Omental fat pad (tissue), 4 donors: ENCODE data around the gene SLC38A4. TPM values are rescaled to one million over a fixed set of nuclear protein-coding genes. Genes with fewer than 3 reads are reported as not detected.

Experiments used
- ATAC-seq: fragments of 150-250 bp; one replicate; pipeline ENCODE4 v1.9.1; 2016; ENCODE audit warnings: mild to moderate bottlenecking, moderate library complexity; ENCODE audit not compliant: low FRiP score
- DNase-seq: peaks from one replicate; pipeline ENCODE4 v3.0.0-alpha.2; 2019; ENCODE audit warnings: low spot score
- CTCF ChIP-seq, 3 donors: fragments of 450-650 bp; IDR thresholded peaks; one replicate each; pipeline ENCODE4 v1.5.1; 2016 to 2017; ENCODE audit warnings: antibody characterized with exemption in 3 of 3, mild to moderate bottlenecking in 3 of 3, moderate library complexity in 2 of 3
- total RNA-seq, 4 donors: library from RNA; depleted of rRNA; stranded (reverse); fragments of >200 nt; gene quantifications; one replicate each; pipeline ENCODE4 v1.1.0, GENCODE V29; 2016

The SLC38A4 gene
- total RNA-seq, 4 donors from 2014 or later: 0.31 to 0.46 TPM; not detected in 2

GRCh38 chr12:46790066-46790465 is 35.7 kb downstream of the SLC38A4 start:
- DNase-seq: no peak
- no peak for TF ChIP-seq CTCF (IDR thresholded peaks at IDR 0.05)
- ATAC-seq: no peak

- DNase-seq (no peak), ATAC-seq (no peak)
- TF ChIP-seq CTCF (IDR thresholded peaks at IDR 0.05): no peak
Observed at GRCh38 chr12:46788072-46788887, 37.5 kb downstream of the SLC38A4 start.

GRCh38 chr12:46787496-46788055 is 38.2 kb downstream of the SLC38A4 start:
- ATAC-seq (no peak), DNase-seq (no peak)
- TF ChIP-seq CTCF (IDR thresholded peaks at IDR 0.05): no peak

- DNase-seq: no peak
- TF ChIP-seq CTCF (IDR thresholded peaks at IDR 0.05): no peak
Observed at GRCh38 chr12:46786774-46787173, 39.0 kb downstream of the SLC38A4 start.

GRCh38 chr12:46785382-46785781 is 40.4 kb downstream of the SLC38A4 start:
- DNase-seq (no peak), ATAC-seq (no peak)
- TF ChIP-seq CTCF (IDR thresholded peaks at IDR 0.05): no peak

More at GRCh38 chr12:46786774-46787173, 39.0 kb downstream of the SLC38A4 start:
- no peak for ATAC-seq

GRCh38 chr12:46783871-46784270 is 41.9 kb downstream of the SLC38A4 start:
- DNase-seq (no peak), ATAC-seq (no peak)
- TF ChIP-seq CTCF (IDR thresholded peaks at IDR 0.05): no peak

GRCh38 chr12:46779879-46780278 is 45.9 kb downstream of the SLC38A4 start:
- DNase-seq (no peak), ATAC-seq (no peak)
- no peak for TF ChIP-seq CTCF (IDR thresholded peaks at IDR 0.05)
